Pulmonary artery endothelial cell (primary cell): ENCODE results near the gene CCIN. TPM values are rescaled to one million over a fixed set of nuclear protein-coding genes. Genes with fewer than 3 reads are reported as not detected.
"Not testable (repeated sequence)": the region's sequence is repeated elsewhere in the genome, so short reads cannot be mapped to it uniquely, and the experiment has no call there.

ENCODE experiments used
- DNase-seq: peaks from one replicate; pipeline ENCODE4 v3.0.0-alpha.2; 2011; ENCODE audit warnings: low read depth, low spot score
- total RNA-seq: library from RNA; depleted of rRNA; stranded (reverse); fragments of >200 nt; gene quantifications from 2 replicates; pipeline ENCODE4 v1.2.3, GENCODE V29; 2014

CCIN gene
- total RNA-seq = 1.2 and 2.3 TPM in 2 replicates

DNA sequence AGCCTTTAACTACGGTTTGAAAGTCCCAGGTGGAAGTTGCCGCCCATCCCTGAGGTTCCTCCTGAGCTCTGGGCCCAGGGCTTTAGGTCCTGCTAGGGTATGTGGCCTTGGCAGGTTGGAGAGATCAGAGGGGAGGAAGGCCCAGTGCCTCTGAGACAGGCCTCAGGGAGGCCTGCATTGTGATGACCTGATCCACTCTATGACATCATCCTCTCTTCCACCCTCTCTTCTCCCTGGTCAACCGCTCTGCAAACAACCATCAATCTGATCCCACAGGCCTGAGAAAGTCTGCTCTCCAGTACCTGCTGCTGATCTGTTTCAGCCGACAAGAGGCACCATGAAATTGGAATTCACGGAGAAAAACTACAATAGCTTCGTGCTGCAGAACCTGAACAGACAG lies at the start of gene CCIN:
Gene CCIN, plus strand, starts transcription at position 223 of the 400 bp plus-strand sequence. Its CDS starts 115 bp downstream, at position 338.
- DNase-seq = no peak

DNA sequence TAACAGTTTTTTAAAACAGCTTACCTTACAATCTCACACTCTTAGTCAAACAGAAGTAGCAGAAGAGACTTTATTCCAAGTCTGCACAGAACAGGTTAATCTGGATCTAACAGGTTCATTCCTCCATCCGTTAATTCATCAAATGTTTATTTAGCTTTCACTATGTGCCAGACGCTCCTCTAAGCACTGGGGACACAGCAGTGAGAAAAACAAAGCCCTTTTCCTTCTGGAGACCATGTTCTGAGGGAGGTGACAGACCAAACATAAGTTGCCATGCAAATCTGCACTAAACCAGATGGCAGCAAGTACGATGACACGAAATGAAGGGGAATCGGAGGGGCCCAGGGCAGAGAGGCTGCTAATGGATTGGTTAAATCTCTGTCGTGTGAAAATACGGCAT lies 49.7 kb upstream of the CCIN start:
- no peak for DNase-seq

DNA sequence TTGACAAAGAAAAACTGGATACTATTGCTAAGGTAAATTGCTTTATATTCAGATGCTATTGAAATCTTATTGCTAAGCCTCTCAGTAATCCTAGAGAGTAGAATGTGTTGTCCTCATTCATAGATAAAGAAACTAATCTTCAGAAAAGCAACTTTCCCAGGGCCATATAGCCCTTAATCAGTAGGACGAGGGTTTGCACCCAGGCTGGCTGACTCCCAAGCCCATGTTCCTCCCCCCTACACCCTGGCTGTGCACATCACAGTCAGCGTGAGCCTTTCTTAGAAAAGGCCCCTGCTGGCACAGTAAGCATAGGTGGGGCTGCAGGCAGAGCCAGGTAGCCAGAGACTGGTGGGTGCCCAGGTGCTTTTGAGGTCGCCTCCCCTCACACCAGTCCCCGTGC lies 48.5 kb upstream of the CCIN start:
- no peak for DNase-seq

DNA sequence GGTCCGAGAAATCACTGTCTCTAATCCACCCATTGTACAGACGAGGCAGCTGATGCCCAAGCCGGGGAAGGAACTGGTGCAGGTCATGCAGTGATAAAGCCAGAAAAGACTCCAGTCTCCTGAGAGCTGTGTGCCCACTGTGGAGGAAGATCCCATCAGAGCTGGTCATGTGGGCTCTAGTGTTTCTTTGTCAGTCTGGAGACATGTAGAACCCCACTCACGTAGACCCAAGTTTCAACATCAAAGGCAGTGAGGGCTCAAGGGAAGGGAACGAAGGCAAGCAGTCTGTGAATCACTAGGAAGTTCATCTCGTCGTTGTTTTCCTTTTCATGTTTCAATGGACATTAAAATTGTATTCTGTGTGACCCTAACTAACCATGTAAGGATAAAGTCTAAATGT lies 47.2 kb upstream of the CCIN start:
- DNase-seq = no peak

DNA sequence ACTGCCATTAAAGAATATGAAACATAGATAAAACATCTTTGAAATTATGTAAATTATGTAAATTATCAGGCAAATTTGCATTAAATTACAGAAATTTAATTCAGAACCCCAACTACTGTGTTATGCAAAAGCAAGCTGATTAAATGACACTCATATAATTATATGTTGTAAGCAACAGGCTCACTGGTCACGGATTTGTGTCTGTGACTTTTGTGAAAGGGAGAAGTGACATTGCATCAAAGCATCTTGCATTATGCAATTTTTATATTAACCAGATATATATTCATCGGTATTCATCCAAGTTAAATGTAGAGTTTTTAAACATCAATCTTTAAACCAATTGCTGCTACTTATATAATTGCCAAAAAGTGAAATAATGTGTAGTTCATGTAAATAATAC lies 45.7 kb upstream of the CCIN start:
- DNase-seq = no peak

DNA sequence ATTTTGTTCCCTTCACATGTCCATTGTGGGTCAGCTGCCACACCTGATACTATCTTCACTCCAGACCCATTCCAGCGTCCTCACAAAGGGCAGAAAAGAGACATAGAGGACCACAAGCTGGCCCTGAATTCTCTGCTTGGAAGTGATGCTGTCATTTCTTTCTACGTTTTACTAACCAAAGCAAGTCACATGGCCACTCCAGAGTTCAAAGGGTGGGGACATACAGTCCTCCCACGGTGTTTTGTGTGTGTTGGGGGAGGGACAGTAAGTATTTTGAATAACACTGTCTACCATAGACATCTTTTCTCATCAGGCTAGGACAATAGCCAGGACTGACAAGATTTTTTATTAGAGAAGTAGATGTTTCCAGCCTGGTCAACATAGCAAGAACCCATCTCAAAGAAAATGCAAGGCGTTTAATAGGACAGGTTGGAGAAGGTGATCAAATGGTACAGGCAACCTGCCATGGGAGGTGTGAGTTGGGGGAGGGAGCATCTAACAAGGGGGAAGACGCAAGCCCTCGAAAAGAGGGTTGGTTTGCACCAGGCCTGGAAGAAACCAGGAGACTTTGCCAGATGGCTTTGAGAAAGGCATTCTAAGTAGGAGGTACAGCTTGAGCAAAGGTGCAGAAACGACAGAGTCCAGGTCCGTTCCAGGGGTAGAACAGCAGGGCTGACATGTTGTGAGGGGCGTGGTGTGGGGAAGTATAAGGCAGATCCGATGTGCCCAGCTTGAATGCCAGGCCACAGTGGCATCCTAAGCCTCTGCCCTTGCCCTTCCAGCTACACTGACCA lies 43.9 kb upstream of the CCIN start:
- no peak for DNase-seq

DNA sequence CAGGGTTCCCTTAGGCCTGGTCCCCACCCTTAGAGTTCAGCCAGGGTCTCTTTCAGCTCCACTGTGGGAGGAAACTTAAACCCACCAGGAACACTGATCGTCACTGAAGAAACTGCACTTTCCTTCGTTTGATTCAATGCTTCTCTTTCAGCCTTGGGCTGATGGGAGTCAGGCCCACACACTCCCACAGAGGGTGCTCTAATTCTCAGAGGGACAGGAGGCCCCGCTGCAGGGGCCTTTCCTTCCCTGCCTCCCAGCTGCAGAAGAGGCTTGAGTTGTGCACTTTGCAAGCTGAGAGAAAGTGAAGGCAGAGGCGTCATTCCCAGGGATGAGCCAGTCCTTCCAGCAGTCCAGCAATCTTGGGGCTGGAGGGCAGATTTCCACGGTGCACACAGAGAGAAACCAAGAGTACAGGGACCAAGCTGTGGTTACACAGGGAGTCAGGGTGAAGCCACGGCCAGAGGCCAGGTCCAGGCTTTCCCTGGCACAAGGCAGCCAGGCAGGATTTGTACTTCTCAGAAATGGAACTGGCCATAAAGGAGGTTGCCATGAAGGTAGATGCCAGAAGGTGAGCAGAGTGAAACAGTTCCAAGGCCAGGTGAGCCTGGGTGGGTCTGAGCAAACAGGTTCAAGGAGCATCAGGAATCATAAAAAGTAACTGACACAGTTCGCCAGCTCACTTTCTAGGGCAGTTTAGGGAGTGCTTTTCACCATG lies 43.0 kb upstream of the CCIN start:
- DNase-seq = no peak

DNA sequence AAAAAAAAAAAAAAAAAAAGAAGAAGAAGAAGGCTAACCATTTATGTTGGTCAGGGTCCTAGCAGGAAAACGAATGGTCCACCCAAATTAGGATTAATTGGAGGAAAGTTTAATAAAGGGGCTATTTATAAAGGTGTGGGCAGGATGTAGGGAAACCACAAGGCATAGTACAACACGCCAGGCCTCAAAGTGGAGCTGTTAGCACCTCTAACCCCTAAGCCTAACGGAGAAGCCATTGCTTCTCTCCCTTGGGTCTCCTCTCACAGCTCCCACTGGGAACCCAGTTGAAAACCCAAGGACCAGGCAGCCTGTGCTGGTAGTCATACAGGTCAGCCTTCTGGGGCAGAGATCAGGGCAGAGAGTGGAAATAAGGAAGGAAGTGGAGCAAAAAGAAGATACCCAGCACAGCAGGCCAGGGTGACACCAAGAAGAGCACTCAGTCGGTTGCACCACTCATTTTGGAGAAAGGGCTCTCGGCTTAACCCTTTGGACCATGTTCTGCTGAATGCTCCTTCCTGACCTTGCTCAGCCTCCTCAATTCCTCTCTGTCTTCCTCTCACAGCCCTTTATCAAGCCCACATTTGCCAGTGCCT lies 41.4 kb upstream of the CCIN start:
- no peak for DNase-seq

DNA sequence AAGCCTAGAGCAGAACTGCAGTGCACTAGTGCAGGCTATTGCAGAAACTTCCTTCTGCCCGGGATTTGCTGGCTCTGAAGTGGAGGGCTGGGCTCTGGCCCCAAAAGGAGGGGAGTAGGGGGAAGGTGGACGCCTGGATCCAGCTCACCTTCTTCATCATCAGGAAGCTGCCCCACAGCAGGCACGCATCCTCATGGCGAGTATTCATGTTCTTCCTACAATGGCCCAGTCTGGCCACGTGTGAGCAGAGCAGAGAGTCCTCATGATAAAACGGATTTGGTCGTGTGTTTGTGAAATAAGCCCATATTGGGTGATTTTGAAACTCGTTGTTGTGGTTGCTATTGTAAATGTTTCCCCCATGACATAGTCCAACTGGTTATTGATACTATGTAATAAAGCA lies 40.8 kb upstream of the CCIN start:
- DNase-seq = no peak

DNA sequence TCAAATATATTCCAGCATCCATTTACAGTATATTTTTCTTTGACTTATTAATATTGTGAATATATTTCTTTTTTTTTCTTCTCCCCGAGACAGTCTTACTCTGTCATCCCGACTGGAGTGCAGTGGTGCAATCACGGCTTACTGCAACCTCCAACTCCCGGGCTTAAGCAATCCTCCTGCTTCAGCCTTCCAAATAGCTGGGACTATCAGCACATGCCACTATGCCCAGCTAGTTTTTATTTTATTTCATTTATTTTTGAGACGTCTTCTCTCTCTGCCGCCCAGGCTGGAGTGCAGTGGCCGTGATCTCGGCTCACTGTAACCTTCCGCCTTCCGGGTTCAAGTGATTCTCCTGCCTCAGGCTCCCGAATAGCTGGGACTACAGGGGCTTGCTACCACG lies 40.0 kb upstream of the CCIN start:
- no peak for DNase-seq

DNA sequence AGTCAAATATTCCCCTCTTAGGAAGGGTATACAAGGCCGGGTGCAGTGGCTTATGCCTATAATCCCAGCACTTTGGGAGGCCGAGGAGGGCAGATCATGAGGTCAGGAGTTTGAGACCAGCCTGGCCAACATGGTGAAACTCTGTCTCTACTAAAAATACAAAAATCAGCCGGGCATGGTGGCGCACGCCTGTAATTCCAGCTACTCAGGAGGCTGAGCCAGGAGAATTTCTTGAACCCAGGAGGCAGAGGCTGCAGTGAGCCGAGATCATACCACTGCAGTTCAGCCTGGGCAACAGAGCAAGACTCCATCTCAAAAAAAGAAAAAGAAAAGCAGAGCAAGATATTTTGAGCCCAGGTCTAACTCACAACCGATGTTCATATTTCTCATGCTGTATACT lies 37.5 kb upstream of the CCIN start:
- DNase-seq = not testable (repeated sequence)

DNA sequence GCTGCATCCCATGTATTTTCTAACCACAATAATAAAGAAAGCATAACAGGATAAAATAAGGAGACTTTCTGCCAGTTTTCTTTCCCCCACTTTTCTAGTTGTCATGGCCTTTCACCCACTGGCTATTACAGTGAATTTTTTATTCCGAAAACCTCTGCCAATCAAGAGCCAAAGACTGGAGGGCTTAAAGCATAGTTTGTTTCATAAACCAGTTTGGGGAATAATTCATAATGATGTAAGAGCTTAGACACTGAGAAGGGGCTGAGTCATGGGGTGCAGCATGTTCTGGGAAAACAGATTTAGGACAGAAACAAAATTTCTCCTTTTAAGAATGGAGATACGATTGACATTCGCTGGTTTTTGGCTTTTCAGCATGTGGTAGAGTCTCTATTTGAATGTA lies 37.1 kb upstream of the CCIN start:
- no peak for DNase-seq

DNA sequence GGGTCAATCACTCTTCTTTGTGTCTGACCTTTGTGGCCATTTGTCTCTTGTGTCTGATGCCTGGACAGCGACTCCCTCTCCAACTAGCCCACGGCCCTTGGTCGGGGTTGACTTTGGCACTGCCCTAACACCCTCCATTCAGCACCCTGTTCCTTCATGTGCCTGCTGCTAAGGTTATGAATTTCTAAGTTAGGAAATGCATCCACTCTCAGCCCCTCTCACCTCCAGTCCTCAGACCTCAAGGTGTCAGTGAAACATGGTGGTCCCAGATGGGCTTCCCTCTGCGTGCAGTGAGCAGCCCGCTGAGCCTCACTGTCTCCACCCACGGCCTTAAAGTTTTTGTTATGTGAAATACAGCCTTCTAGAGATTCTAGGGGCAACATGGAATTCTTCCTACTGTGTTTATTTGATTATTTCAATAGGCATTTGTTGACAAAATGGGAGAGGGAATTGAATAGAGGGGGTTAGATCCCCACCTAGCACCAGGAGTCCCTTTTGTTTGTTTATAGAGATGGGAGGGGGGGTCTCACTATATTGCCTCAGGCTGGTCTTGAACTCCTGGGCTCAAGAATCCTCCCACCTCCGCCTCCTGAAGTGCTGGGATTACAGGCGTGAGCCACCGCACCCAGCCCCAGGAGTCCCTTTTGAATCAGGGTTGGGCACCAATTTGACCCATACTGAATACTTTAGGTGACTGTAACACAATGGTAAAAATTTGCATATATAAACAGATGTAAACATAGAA lies 34.3 kb upstream of the CCIN start:
- DNase-seq = no peak

DNA sequence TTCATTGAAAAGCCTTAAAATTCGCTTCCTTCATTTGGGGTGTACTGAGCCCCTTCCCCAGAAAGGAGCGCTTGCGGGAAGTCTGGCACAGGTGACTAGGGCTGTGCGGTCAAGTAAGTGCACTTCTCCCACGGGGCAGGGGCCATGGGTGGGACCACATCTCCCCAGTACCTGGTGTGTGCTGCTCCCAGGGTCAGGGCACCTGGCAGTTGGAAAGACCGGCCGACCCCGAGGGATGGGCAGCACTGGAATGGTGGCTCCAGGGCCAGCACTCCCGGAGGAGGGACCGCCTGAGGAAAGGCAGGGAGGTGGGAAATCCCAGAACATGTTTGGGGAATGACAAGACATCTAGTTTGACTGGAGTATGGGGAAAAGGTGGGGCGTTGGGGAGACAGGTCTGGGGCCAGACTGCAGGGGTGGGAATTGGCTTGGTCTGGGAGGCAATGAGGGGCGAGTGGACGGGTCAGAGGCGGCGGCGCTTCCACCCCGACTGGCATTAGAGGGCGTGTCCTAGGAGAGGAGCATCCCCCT lies 33.4 kb upstream of the CCIN start:
- no peak for DNase-seq

DNA sequence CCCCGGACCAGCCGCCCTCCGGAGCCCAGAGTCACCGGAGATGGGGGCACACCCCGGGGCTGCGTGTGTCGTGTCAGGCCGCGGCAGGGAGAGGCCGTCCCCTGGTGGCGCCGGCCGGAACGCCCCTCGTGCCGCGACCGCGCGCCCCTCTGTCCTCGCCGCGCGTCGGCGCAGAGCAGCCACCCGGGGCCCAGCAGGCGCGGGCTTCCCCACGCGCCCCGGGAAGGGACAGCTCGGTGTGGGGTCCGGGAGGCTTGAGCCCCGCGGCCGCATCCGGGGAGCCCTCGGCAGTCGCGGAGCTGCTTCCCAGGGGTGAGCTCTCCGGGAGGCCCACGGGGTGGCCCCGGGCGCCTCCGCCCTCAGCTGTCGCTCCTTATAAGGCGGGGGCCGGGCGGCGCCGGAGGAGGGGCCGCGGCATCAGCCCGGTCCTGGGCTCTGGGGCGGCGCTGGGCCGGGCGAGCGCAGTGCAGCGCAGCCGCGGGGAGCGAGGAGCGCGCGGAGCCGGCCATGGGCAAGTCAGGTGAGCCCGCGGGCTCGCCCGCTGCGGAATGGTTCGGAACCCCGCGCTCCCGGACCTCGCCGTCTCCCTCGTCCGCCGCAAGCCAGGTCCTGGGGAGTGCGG lies 32.8 kb upstream of the CCIN start, which contains the start of gene GLIPR2:
Gene GLIPR2, plus strand, starts transcription at position 462 of the 622 bp plus-strand sequence. Its CDS starts 46 bp downstream, at position 508.
- DNase-seq = no peak

DNA sequence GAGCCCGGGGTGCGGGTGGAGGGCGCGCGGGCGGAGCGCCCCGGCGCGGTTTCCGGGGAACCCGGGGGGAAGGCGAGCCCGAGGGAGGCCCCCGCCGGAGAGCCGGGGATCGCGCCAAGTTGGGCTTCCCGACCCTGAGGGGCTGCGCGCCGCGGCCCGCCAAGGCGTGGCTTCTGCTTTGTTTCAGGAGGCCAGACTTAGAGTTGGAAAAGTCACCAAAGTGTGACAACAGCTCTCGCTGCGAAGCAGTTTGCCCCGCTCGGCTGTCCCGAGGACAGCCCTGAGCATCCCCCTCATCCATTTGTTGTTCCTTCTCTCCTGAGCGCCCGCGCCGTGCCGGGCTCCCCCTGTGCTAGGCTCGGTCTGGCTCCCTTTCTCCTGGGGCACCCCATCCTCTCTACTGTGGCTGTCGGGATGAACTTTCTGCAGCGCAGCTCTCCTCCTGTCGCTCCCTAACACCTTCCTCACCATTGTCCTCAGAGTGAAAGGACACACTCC lies 32.2 kb upstream of the CCIN start:
- DNase-seq = no peak

DNA sequence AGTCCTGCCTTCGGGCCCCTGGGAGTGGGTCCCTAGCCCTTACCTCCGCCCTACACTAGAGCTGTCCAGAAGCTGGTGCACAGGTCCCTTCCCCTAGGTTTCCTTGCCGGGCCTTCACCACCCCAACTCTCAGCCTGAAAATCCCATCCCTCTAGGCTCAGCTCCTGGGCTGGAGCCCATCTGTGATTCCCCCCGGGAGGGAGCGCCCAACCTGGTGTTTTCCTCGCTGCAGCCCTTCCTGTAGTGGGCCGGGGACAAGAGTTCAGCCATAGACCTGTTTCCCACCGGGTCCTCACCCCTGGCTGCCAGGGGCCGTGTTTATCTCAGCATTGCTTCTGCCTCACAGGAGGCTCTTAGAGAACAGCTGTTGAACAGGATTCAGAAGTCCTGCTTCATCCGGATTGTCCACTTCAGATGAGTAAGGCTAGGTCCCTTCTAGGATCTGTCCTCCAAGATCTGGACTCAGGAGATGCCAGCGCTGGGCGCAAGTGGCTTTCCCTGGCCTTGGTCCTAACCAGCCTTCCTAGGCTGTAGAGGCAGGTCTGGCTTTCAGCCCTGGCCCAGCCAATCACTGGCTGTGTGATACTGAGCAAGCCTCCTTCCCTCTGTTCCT lies 31.7 kb upstream of the CCIN start:
- no peak for DNase-seq

DNA sequence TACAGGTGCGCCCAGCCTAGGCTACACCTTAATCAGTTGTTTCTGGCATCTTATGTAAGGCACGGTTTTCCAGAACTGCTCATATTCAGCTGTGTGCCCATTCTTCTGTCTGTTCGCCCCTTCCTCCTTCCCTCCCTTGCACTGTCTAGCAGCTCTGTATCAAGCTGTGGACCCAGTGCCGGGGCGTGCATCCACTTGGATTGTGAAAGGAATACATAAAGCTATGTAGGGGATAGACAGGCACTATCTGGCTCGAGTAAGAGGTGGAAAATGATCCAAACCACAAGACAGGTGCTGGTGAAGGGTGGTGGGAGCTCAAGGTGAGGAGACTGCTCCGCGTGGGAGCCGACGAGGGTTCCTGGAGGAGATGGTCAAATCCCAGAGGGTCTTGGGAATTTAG lies 30.7 kb upstream of the CCIN start:
- no peak for DNase-seq

DNA sequence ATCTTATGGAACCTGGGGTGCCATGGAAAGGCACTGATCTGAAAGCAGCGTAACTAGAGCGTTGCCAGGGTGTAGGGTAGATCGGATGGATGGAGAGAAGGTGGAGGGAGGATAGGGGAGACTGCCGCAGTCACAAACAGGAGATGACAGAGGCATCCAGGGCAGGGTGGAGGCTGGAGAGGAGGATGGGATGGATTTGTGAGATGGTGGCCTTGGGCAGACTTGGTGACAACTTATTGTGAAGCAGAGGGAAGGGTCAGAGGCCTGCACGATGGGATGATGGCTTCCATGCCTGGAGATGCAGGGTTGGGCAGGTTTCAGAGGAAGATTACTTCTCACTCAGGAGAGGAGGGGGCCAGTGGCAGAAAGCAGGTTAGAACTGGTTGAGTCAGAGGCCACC lies 30.3 kb upstream of the CCIN start:
- DNase-seq = no peak
